Natural killer cell (primary cell): ENCODE results near the gene PCK2. TPM values are rescaled to one million over a fixed set of nuclear protein-coding genes. Genes with fewer than 3 reads are reported as not detected.

Source experiments
- ATAC-seq, 3 donors: fragments of 150-1000 bp in 2 of 3; fragments of 200-7000 bp in 1 of 3; cut with Tn5 transposase; 1 replicate in 1 of 3; 2 replicates in 2 of 3; pipeline ENCODE4 v1.10.0; 2021; ENCODE audit warnings: mild to moderate bottlenecking in 2 of 3, moderate library complexity in 2 of 3
- DNase-seq, 2 donors: peaks; one replicate each; pipeline versions ENCODE4 v3.0.0 to v3.0.0-alpha.2; 2013 to 2021; ENCODE audit warnings: mixed read lengths in 1 of 2
- H3K27ac ChIP-seq: one replicate; pipeline ENCODE4 v1.5.1; 2013; ENCODE audit warnings: mild to moderate bottlenecking, low read length
- H3K27me3 ChIP-seq: one replicate; pipeline ENCODE4 v1.6.1; 2013; ENCODE audit warnings: low read length; ENCODE audit not compliant: control insufficient read depth, insufficient read depth
- H3K36me3 ChIP-seq: one replicate; pipeline ENCODE4 v1.6.1; 2013; ENCODE audit warnings: low read length; ENCODE audit not compliant: control insufficient read depth, insufficient read depth
- H3K4me1 ChIP-seq: one replicate; pipeline ENCODE4 v1.6.1; 2013; ENCODE audit warnings: low read length; ENCODE audit not compliant: control insufficient read depth, insufficient read depth
- H3K4me3 ChIP-seq: one replicate; pipeline ENCODE4 v1.5.1; 2013; ENCODE audit warnings: low read length
- H3K9me3 ChIP-seq: one replicate; pipeline ENCODE4 v1.6.1; 2013; ENCODE audit warnings: low read length; ENCODE audit not compliant: control insufficient read depth, insufficient read depth
- H3K27ac Mint-ChIP-seq, 2 donors: one replicate each; pipeline ENCODE4 v1.8.0; 2022; ENCODE audit warnings: mild to moderate bottlenecking in 2 of 2, mixed read lengths in 2 of 2, moderate library complexity in 1 of 2
- H3K27me3 Mint-ChIP-seq, 2 donors: one replicate each; pipeline ENCODE4 v1.8.0; 2022; ENCODE audit warnings: low read depth in 2 of 2, mixed read lengths in 2 of 2
- H3K36me3 Mint-ChIP-seq: one replicate; pipeline ENCODE4 v1.8.0; 2022; ENCODE audit warnings: mixed read lengths
- H3K4me1 Mint-ChIP-seq, 2 donors: one replicate each; pipeline ENCODE4 v1.8.0; 2022; ENCODE audit warnings: mixed read lengths in 2 of 2
- H3K4me3 Mint-ChIP-seq: one replicate; pipeline ENCODE4 v1.8.0; 2022; ENCODE audit warnings: mild to moderate bottlenecking, moderate library complexity, mixed read lengths
- H3K9me3 Mint-ChIP-seq, 2 donors: one replicate each; pipeline ENCODE4 v1.8.0; 2022; ENCODE audit warnings: mixed read lengths in 2 of 2
- WGBS: methylation state at CpG from one replicate; pipeline ENCODE4 v1.1.7; 2013; ENCODE audit warnings: missing lambda C conversion rate; ENCODE audit not compliant: insufficient coverage; 5-methylcytosine and 5-hydroxymethylcytosine counted together
- intact Hi-C: fragments of 100-400 bp; cut with micrococcal nuclease; formaldehyde crosslinking; loops from one replicate; pipeline ENCODE4 v1.14.2; 2022
- total RNA-seq, 4 donors: library from RNA; stranded (reverse); fragments of 120-200 nt in 1 of 4; gene quantifications; one replicate each; pipeline versions ENCODE4 v1.2.3 to v1.2.4, GENCODE V29; 2013 to 2022
- TF ChIP-seq, protein P1 (sequence below): fragments of 200-600 bp; IDR thresholded peaks from one replicate; pipeline ENCODE4 v1.8.0; 2022; ENCODE audit warnings: antibody characterized with exemption

Gene PCK2
- total RNA-seq, 3 donors from 2014 or later (not counting 1 experiment from before 2014, with no cell fraction given) = 9.8 to 13.8 (median 12.3) TPM

DNA sequence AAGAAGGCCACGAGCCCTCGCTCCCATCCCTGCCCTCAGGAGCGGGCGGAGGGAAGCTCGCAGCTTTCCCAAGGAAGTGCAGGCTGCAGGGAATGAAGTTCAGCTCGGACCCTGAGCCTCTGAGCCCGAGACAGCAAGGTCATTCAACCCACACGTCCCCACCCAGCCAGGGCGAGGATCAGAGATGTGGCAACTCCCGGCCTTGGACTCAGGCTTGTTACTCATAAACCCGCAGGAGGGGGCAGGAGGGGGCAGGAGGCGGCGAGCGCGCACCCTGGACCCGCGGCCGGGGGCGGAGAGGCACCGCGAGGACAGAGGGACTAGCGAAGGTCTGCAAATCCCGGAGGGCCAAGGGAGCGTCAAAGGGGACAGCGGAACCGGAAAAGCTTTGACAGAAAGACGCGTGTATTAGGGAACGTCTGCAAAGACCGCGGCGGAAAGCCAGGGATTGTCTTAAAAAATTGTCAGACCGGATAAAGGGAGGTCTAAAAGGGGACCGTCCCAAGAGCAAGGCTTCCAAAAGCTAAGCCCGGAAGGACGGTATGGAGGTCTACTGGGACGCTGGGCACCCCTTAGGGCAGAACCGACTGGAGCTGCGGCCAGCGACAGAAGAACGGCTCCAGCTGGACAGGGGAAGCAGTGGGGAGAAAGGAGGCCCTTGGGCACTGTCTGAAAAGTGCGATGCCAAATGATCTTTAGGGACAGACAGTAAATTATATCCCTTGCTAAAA is 19.9 kb downstream of the PCK2 start:
- Histone ChIP-seq H3K4me3 (peak overlapping the region; percentile 62), H3K9me3 (no peaks in the 10 kb centered on the region), H3K27me3 (no peaks in the 10 kb centered on the region), H3K4me1 (peaks cover 24% of the 10 kb centered on the region), H3K36me3 (peaks cover 20% of the 10 kb centered on the region), H3K27ac (peak overlapping the region; percentile 100)
- TF ChIP-seq, protein P1, sequence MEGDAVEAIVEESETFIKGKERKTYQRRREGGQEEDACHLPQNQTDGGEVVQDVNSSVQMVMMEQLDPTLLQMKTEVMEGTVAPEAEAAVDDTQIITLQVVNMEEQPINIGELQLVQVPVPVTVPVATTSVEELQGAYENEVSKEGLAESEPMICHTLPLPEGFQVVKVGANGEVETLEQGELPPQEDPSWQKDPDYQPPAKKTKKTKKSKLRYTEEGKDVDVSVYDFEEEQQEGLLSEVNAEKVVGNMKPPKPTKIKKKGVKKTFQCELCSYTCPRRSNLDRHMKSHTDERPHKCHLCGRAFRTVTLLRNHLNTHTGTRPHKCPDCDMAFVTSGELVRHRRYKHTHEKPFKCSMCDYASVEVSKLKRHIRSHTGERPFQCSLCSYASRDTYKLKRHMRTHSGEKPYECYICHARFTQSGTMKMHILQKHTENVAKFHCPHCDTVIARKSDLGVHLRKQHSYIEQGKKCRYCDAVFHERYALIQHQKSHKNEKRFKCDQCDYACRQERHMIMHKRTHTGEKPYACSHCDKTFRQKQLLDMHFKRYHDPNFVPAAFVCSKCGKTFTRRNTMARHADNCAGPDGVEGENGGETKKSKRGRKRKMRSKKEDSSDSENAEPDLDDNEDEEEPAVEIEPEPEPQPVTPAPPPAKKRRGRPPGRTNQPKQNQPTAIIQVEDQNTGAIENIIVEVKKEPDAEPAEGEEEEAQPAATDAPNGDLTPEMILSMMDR = no peak
- Mint-ChIP-seq H3K4me3 (peak overlapping the region; percentile 99), H3K36me3 (peaks cover 3% of the 10 kb centered on the region), H3K27me3 (no peaks in the 10 kb centered on the region), H3K9me3 (no peaks in the 10 kb centered on the region), H3K27ac (peak overlapping the region; percentile 96 to 99), H3K4me1 (peaks cover 24 to 29% of the 10 kb centered on the region in 2 donors)
- peak; percentile 17 to 44 (median 30) for ATAC-seq
- under 1% methylated on average over 42 of the region's 42 CpGs for WGBS
- DNase-seq = peak in 1 of 2 donors; percentile 90
- intact Hi-C loops = loop anchor here (1.0 to 2.0 kb wide), 9 partner anchors 22 to 329 kb away; partner anchors contain the start of genes CARMIL3, CHMP4A, EMC9 and IPO4

GRCh38 chr14:24114532-24115421 is 20.7 kb downstream of the PCK2 start, which contains the start of the genes DCAF11 and NRL:
Gene DCAF11, plus strand, starts transcription at chr14:24114777. Its CDS starts 818 bp downstream, at chr14:24115595.
Gene NRL, minus strand, starts transcription at chr14:24114949. Its CDS starts 32,101 bp downstream, at chr14:24082848.
- Histone ChIP-seq H3K4me3 (peak within 1 kb of the TSS; percentile 62), H3K27me3 (no peaks in the 10 kb centered on the region), H3K27ac (peak within 1 kb of the TSS; percentile 100), H3K36me3 (peaks cover 28% of the 10 kb centered on the region), H3K4me1 (peaks cover 24% of the 10 kb centered on the region), H3K9me3 (no peaks in the 10 kb centered on the region)
- no peaks in the 10 kb centered on the region for H3K27me3 Mint-ChIP-seq
- ATAC-seq (peak; percentile 81 to 94 (median 83)), DNase-seq (peak; percentile 99)
- H3K9me3 Mint-ChIP-seq = no peaks in the 10 kb centered on the region
- WGBS = under 1% methylated on average over 55 of the region's 65 CpGs
- H3K4me1 Mint-ChIP-seq = peaks cover 22 to 27% of the 10 kb centered on the region in 2 donors
- peak within 1 kb of the TSS; percentile 96 to 99 for H3K27ac Mint-ChIP-seq
- peak within 1 kb of the TSS; percentile 99 for H3K4me3 Mint-ChIP-seq
- peaks cover 6% of the 10 kb centered on the region for H3K36me3 Mint-ChIP-seq
- intact Hi-C loops = loop anchor here (1.0 to 2.0 kb wide), 10 partner anchors 22 to 328 kb away; partner anchors contain the start of genes CARMIL3, CHMP4A, DHRS1 and EMC9
- TF ChIP-seq, protein P1 = no peak

- H3K27ac ChIP-seq = peak overlapping the region; percentile 100
- ATAC-seq (no peak), DNase-seq (no peak)
- Mint-ChIP-seq H3K27me3 (no peaks in the 10 kb centered on the region), H3K36me3 (peaks cover 6% of the 10 kb centered on the region), H3K27ac (peak overlapping the region; percentile 96 to 99), H3K9me3 (no peaks in the 10 kb centered on the region), H3K4me3 (peak overlapping the region; percentile 99), H3K4me1 (peaks cover 22 to 27% of the 10 kb centered on the region in 2 donors)
- peak overlapping the region; percentile 62 for H3K4me3 ChIP-seq
- 3% methylated on average over 14 of the region's 14 CpGs for WGBS
- H3K27me3 ChIP-seq = no peaks in the 10 kb centered on the region
- intact Hi-C loops = loop anchor here (1.0 to 2.0 kb wide), 4 partner anchors 63 to 327 kb away; partner anchors contain the start of genes CARMIL3, DHRS1, IPO4 and NOP9
- TF ChIP-seq, protein P1 = no peak
- H3K36me3 ChIP-seq = peaks cover 32% of the 10 kb centered on the region
- peaks cover 24% of the 10 kb centered on the region for H3K4me1 ChIP-seq
- H3K9me3 ChIP-seq = no peaks in the 10 kb centered on the region
Measured at GRCh38 chr14:24115422-24116127, 21.5 kb downstream of the PCK2 start.
